Right ventricle myocardium superior (tissue), 1 donor: ENCODE measurements around the gene BAIAP2L1. TPM values are rescaled to one million over a fixed set of nuclear protein-coding genes. Genes with fewer than 3 reads are reported as not detected.

ENCODE experiments used
- ATAC-seq: fragments of 200-7000 bp; cut with Tn5 transposase; one replicate; pipeline ENCODE4 v1.9.1; 2020; ENCODE audit warnings: mild to moderate bottlenecking; ENCODE audit not compliant: poor library complexity
- DNase-seq: peaks from one replicate; pipeline ENCODE4 v3.0.0-alpha.2; 2020
- intact Hi-C: fragments of 100-400 bp; cut with DNase I; formaldehyde crosslinking; loops from one replicate; pipeline ENCODE4 v1.11.2; 2022
- total RNA-seq: library from RNA; stranded (reverse); fragmentation: NEBNext Ultra II Directional; extraction: Animal tissue kit (Norgen Biotek cat#: 25700); gene quantifications from one replicate; pipeline ENCODE4 v1.2.1, GENCODE V29; 2021
- donor health status: DM: no; HTN: yes; CAD: no; lungs with severe emphysema.

BAIAP2L1 gene
- total RNA-seq, 1 donor from 2014 or later = 1.6 TPM

DNA sequence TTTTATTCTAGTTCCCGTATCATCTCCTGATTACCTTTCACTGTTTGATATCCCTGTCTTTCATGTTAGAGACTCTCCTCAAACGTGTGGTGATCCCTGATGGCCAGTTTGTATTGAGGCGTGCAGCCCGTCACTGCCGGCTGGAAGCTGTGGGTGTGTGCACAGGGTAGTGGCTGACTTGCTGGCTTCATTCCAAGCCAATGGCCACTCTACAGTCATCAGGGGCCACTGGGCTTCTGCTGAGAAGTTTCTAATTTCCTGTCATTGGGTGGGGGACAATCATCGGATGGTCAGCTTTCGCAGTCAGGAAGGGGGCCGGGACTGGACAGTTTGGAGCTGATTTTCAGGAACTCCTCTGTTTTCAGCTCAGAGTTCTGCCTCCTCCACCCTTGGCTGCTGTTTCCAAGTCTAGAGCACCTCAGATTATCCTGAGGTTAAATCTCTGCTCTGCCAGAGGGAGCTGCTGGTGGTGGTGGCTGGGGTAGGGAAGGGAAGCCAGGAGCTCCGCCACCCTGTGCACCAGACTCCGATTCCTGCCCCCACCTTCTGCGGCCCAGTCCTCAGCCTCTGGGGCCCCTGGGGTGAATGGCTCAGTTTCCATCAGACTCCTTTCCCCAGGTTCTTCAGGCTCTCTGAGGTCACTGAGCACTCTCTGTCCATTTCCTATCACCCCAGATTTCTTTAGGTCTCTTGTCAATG lies 34.9 kb downstream of the BAIAP2L1 start:
- DNase-seq (peak; percentile 57), ATAC-seq (peak; percentile 60)
- intact Hi-C loops = no loop called here

DNA sequence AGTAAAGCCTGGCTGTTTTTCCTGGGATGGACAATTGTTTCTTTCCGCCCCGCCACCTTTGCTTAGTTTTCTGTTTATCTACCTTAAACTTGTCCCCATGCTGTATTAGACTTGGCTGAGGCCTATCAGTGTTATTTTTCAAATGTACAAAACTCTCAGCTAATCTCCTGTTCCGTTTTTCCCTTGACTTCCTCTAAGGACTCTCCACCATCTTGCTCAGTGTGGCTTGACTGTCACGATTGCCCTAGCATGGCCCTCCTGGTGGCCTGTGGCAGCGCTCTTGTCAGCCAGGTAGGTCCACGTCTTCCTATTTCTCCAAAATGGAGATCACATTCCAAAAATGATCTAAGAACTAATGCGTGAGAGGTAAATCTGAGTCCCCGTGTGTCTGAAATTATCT lies 36.7 kb downstream of the BAIAP2L1 start:
- DNase-seq (no peak), ATAC-seq (no peak)
- intact Hi-C loops = no loop called here

DNA sequence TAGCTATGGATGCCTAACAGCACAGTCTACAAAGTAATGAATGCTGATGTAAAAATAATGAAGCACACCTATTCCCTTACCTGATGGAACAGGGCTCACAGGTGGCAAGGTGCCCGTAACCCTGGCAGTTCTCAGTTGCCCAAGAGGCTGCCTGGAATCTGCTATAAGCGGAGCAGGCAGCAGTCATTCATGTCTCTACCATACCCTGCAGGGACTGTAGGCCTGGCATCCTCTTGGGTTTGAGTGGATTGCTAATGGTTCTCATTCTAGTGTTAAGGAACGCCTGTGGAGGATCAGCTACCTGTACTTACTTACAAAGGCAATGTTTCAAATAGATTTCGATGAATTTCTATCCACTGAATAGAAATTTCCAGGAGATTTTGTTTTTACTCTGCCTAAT lies 38.4 kb downstream of the BAIAP2L1 start:
- no peak for ATAC-seq
- intact Hi-C loops = no loop called here
- no peak for DNase-seq

DNA sequence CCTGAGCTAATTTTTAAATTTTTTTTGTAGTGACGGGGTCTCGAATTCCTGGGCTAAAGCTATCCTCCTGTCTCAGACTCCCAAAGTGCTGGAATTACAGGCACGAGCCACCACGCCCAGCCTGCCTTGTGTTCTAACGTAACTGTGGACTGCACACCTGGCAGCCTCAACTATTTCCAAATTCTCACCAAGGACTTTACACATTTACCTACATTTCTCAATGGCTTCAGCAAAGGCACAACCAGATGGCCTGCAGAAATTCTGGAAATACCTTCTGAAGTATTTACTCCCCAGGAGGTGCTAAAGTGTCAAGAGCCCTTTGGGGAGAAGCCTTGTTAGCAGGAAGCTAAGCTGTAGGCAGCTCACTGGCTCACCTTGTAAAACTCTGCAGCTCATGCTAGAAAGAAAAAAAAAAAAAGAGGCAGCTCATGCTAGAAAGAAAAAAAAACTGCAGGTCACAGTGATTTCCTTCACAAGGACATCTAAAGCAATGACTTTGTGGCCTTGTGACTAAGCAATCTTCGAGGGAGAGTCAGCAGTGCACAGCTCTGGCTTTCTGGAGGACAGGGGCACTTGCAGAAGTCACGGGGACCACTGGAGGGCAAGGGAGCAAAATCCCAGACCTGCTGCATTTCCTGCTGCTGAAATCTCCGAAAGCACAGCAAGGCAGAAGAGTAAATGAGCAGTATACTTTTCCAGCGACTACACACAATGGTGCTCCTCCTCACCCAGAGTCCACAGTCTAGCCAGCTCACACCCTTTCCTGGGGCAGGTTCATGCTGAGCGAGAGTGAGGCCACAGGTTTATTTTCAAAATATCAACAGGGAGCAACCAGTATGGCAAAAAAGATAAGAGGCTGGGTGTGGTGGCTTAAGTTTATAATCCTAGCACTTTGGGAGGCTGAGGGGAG lies 40.4 kb downstream of the BAIAP2L1 start:
- ATAC-seq = peak; percentile 57
- no peak for DNase-seq
- intact Hi-C loops = no loop called here

DNA sequence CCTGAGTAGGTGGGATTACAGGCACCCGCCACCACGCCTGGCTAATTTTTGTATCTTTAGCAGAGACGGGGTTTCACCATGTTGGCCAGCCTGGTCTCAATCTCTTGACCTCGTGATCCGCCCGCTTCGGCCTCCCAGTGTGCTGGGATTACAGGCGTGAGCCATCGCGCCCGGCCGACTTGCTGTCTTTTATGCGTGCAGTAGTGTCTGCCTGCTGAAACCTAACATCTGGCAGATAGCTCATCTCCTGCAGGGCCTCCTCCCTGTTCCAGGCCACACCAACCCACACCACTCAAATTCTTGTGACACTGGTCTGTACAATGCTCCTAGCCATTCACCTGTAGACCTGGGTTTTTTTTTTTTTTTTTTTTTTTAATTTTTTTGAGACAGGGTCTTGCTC lies 41.5 kb downstream of the BAIAP2L1 start:
- DNase-seq (no peak), ATAC-seq (no peak)
- intact Hi-C loops = no loop called here

DNA sequence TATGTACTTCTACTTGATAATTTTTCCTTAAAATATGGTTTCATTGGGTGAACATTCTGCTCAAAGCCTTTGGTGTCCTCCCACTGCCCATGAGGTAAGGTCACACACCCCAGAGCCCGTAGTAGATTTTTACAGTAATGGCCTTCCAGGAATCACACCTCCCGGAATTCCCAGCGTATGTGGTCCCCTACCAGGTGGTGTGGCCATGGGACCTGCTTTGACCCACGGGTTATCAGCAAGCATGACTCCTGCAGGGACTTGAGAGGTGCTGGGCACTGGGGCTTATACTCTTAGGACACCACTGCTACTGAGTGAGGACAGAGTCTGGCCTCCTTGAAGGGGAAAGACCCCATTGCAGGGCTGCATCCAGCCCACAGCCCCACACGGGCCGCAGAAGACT lies 42.2 kb downstream of the BAIAP2L1 start:
- no peak for ATAC-seq
- intact Hi-C loops = no loop called here
- DNase-seq = no peak

DNA sequence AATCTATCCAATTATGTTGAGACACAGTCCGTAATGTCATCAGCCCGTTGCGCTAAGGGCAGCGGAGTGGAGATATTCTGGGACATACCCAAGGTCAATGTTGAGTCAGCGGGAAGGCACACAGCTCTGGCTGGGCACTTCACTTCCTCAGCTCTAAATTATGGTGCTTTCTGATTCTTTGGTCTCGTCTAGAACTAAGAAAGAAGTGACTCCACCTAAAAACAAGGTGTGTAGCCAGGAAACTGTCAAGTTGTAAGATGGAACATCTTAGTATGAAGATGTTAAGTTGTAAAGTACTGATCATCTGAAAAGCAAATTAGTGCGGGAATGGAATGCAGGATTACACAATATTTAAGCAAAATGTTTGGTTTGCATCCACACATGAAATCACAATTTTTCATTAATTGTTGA lies 43.1 kb downstream of the BAIAP2L1 start:
- ATAC-seq (no peak), DNase-seq (no peak)
- intact Hi-C loops = no loop called here

DNA sequence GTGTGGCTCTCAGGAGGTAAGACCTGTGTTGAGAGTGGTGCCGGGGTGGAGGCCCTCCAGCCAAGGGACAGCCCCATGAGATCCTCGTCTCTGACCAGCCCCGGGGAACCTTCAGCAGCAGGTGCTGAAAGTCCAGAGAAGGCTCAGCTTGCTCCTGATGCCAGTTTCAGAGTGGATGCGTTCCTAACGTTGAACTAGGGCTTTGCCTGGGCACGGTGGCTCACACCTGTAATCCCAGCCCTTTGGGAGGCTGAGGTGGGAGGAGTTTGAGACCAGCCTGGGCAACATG lies 45.7 kb downstream of the BAIAP2L1 start:
- no peak for DNase-seq
- no peak for ATAC-seq
- intact Hi-C loops = no loop called here

DNA sequence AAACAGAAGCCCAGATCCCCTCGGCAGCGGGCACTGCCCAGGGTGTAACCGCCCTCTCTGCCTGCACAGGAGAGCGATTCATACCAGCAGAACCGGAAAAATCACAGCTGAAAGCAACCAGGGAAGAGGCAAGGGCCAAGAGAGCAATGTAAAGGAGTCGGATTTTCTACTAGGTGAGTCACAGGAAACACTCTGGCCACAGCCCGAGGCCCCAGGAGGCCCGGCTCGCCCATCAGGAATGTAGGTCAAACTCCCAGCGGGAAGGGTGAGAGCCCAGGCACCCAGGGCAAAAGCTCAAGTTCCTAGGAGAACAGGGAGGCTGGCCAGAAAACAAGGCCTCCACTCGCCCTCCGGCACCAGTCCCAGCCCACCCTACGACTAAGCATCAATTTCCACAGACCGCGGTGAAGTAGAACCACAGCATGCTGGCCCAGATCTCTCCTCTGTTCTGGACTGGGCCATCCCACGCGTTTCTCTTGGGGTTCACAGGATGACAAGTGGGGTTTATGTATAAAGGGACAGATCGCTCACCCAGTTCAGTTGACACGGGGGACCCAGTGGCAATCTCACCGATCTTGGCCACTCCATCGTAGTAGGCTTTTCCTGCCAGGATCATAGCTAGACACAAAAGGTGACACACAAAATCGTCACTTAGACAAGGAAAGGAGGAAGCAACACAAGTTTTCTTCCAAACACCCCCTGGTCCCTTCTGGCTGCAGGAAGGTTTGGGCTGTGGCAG lies 46.2 kb downstream of the BAIAP2L1 start:
- intact Hi-C loops = no loop called here
- no peak for DNase-seq
- ATAC-seq = peak; percentile 38

DNA sequence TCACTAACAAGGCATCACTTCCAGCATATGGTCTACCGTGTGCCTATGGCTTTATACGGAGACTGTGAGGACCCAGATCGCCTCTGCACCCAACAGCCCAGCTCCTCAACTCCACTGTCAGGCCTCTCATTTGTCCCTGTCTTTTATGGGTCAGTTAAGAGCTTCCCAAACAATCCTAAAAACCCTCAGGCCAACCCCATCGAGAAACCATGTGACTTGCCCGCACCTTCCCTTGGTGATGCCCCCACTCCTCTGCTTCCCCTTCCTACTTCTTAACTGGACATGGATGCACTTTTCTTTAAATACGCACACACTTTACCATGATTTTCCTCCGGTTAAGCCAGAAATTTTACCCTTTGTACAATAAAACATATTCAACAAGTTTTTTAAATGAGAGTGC lies 46.8 kb downstream of the BAIAP2L1 start:
- intact Hi-C loops = no loop called here
- DNase-seq = no peak
- no peak for ATAC-seq

DNA sequence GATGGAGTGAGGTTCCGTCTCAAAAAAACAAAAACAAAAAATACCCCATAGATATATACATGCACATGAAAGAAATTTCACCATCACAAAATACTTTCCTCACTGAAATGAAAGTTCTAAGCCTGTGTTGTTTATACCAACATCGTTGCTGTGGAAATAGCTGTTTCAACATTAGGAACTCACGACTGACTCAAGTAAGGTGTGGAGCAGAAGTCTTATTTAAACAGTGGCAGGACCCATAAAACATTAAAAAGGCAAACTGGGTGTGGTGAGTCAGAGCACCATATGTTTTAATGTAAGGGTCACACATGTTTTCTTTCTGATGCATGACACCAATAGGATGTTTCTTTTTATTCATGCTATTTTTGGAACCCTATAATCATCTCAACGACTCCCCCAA lies 48.3 kb downstream of the BAIAP2L1 start:
- ATAC-seq (no peak), DNase-seq (no peak)
- intact Hi-C loops = no loop called here

DNA sequence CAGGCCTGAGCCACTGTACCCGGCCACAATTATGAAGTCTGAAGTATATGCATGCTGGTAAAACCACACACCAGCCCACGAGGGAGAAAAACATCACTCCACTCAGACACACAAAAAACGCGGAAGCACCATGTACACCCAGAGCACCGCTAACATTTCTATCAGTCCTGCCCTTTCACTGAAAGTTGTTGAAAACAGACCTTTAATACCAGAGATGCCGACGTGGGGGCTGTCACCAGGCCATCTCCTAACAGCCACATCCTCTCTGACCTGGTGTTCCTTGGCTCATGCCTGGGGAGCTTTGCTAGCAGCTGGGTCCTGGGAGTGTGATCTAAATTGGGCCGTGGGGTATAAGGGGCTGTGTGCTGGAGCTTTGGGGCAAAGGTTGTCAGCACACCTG lies 49.8 kb downstream of the BAIAP2L1 start:
- intact Hi-C loops = no loop called here
- ATAC-seq = no peak

DNA sequence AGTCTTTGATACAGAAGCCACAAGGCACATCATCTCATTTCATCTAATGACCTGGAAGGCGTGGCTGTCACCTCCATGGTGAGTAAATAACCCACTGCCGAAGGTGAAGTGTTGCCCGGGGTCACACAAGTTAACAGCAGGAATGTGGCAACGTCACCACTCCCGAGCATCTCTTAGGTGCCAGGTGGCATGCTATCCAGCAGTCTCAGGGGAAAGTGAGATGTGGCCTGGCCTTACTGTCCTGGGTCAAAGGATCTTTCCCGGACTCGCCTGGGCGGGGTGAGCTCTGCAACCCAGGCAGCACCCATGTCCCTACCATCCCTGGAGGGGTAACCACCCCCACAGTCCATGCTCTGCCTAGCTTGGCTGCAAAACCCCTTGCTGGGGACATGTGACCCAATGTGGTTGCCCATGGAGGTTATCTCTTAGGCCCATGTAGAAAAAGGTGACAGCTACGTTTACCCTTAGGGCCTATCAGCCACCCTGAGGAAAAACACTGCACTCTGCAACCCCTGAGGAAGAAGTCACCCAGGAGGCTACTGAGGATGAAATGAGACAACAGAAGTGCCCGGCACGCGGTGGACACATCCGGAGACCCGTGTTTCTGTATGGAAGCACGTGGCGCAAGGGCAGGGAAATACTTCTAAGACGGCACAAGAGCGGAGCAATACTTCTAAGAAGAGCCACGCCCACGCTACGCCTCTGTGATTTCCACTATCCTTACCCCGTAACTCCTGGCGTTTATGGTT lies 52.0 kb downstream of the BAIAP2L1 start:
- intact Hi-C loops = no loop called here
- DNase-seq = no peak
- ATAC-seq = no peak

More for the DNA sequence above, 49.8 kb downstream of the BAIAP2L1 start:
- no peak for DNase-seq

DNA sequence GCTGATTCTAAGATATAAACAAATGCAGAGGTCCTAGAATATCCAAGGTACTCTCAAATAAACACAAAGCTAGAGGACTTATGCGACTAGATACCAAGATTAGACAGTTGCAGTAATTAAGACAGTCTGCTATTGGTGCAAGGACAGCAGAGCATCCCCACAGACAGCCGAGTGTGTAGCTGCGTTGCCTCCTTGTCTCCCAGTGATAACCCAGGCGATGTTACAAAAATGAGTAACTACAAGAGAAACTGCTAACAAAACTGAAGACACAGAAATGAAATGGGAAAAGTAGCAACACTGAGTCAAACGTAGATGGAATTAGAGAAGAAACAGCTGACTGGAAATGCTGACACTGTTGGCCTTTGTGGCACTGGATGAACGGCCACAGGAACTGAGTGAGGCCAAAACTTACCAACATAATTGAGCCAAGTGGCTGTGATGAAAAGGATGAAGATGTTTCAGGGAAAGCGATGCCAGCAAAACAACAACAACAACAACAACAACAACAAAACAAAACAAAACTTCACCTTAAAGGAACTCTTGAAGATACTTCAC lies 54.3 kb downstream of the BAIAP2L1 start:
- DNase-seq (no peak), ATAC-seq (no peak)
- intact Hi-C loops = no loop called here

DNA sequence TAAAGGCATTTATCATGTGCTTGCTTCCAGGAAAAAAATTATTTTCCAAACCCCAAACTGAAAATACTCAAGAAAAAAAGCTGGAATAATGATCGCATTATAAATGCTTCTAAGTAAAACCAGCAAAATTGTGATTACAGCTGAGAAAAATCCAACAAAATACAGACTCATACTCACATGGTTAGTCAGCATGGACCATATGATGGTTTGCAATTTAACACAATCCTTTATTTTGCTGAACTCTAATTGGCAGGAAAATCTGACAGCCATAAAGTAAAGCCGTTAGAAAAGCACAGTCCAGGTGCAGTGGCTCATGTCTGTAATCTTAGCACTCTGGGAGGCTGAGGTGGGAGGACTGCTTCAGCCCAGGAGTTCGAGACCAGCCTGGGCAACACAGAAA lies 59.8 kb downstream of the BAIAP2L1 start:
- DNase-seq (no peak), ATAC-seq (no peak)
- intact Hi-C loops = no loop called here

DNA sequence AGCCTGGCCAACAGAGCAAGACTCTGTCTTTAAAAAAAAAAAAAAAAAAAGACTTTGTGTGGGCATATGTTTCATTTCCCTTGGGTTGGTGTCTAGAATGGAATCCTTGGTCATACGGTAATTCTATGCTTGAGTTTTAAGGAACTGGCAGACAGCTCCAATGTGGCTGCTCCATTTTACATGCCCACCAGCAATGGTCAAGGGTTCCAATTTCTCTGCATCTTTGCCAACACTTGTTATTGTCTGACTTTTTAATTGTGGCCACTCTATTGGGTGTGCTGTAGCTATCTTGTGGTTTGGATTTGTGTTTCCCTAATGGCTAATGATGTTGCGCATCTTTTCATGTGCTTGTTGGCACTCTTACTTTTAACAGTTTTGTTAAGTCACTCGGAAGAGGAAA lies 61.8 kb downstream of the BAIAP2L1 start:
- intact Hi-C loops = no loop called here
- DNase-seq (no peak), ATAC-seq (no peak)

DNA sequence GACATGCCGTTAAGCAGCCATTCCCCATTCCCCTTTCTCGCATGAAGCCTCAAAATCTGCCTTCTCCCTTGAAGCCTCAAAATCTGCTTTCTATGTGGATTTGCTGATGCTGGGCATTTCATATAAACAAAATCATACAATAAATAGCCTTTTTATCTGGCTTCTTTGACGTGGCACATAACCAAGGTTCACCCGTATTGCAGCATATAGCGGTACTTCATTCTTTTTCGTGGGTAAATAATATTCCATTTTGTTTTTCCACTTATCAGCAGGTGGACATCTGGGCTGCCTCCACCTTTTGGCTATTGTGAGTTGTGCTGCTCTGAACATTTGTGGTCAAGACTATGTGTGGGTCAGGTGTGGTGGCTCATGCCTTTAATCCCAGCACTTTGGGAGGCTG lies 62.4 kb downstream of the BAIAP2L1 start:
- DNase-seq = no peak
- intact Hi-C loops = no loop called here
- no peak for ATAC-seq

DNA sequence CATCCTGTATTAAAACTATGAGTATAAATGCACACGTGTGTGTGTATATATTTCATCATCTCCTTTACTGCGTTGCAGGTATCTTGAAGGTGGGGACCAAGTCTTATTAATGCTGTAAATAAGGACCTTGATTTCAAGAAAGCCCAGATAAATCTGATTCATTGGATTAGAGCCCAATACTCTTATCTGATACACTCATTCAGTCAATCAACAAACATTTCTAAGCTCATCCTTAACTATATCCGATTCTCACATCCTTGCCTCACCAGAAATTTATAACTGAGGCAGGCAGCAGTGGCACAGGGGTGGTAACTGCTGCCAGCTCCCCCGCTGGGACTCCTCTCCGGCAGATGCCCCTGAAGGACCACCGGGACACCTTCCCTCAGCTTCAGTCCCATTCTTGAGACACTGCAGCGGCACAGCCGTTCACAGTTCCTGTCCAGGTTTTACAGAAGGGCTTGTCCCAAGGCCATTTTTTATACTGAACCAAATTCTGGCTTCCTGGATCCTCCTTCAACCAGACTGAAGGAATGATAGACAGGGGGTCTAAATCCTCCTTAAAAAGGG lies 65.4 kb downstream of the BAIAP2L1 start:
- no peak for DNase-seq
- no peak for ATAC-seq
- intact Hi-C loops = no loop called here

DNA sequence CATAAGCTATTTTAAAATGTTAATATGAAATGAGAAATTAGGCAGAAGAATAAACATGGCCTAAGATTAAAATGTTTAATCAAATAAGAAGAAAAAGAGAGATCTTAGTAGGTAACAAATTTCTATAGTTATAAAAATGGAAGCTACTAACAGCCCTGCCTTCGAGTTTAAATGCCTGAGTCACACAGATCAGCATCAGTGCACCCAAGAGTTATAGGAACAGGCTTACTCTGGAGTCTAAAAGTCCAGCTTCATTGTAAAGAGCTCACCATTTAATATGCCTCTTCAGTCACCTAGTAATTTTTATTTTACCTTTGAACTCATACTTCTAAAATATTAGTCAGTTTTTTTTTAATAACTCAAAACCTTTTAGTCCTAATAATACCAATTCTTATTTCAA lies 66.8 kb downstream of the BAIAP2L1 start:
- no peak for DNase-seq
- intact Hi-C loops = no loop called here

More for the DNA sequence above, 66.8 kb downstream of the BAIAP2L1 start:
- ATAC-seq = no peak
